Measurements from ENCODE around the gene ANKLE1.

Gene ANKLE1

GRCh38 chr19:17302391-17303166, 20.9 kb downstream of the ANKLE1 start:
- Histone ChIP-seq H3K36me3 (ENCODE audit: control insufficient read depth in 2 of 2, insufficient read depth in 2 of 2, low read length in 2 of 2) (peaks cover 3 to 9% of the 10 kb centered on the region in 2 donors), H3K4me3 (ENCODE audit: low read length in 2 of 2) (peak overlapping the region; percentile 75 to 82), H3K4me1 (ENCODE audit: control insufficient read depth, insufficient read depth, low read length) (peaks cover 46% of the 10 kb centered on the region), H3K27ac (ENCODE audit: low read length) (peak overlapping the region; percentile 90), H3K9me3 (ENCODE audit: control insufficient read depth in 2 of 2, low read length in 2 of 2) (no peaks in the 10 kb centered on the region), H3K27me3 (ENCODE audit: control insufficient read depth in 1 of 2, insufficient read depth in 2 of 2, low read length in 2 of 2) (no peaks in the 10 kb centered on the region), H3K9ac (ENCODE audit: low read length in 2 of 2) (peak overlapping the region; percentile 68 to 81)

DNA sequence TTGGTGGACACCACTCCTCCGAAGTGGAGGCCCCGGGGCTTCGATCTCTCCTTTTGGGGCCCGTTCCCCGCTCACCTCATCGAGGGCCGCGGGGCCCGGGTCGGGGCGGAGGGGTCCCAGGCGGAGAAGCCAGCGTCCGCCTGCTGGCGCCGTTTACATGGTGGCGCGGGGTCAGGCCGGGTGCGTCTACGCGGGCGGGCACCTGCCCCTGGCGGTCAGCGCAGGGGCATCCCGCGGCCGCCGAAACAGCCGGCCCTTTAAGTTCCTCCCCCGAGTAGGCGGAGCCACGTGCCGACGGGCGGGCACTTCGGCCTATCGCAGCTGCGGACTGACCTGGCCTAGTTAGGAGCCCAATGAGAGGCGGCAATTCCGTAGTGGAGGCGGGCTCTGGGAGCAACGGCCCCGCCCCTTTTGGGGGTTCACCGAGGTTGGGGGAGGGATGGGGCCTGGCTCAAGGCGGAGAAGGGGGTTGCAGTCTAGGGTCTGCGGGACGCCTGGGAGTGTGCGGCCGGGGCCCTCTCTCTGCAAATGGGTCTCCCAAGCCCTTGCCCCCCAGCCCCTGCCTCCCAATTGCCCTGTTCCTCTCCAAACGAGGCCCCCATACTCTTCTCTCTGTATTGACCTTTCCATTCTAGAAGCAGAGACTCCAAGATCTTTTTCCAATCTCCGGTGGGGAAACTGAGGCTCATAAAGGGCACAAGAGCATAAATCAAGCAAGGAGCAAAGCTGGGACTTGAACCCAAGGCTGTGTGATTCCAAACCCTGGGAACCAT, 21.7 kb downstream of the ANKLE1 start, which contains the start of gene ABHD8:
Gene ABHD8, minus strand, starts transcription at position 259 of the 773 bp plus-strand sequence. CDS start 1,809 bp downstream, outside the sequence.
- Histone ChIP-seq H3K36me3 (ENCODE audit: control insufficient read depth in 2 of 2, insufficient read depth in 2 of 2, low read length in 2 of 2) (peaks cover 1 to 5% of the 10 kb centered on the region in 2 donors), H3K9me3 (ENCODE audit: control insufficient read depth in 2 of 2, low read length in 2 of 2) (no peaks in the 10 kb centered on the region), H3K9ac (ENCODE audit: low read length in 2 of 2) (peak within 1 kb of the TSS; percentile 73 to 81), H3K27me3 (ENCODE audit: control insufficient read depth in 1 of 2, insufficient read depth in 2 of 2, low read length in 2 of 2) (no peaks in the 10 kb centered on the region), H3K27ac (ENCODE audit: low read length) (peak within 1 kb of the TSS; percentile 90), H3K4me1 (ENCODE audit: control insufficient read depth, insufficient read depth, low read length) (peaks cover 48% of the 10 kb centered on the region), H3K4me3 (ENCODE audit: low read length in 2 of 2) (peak within 1 kb of the TSS; percentile 75 to 82)

DNA sequence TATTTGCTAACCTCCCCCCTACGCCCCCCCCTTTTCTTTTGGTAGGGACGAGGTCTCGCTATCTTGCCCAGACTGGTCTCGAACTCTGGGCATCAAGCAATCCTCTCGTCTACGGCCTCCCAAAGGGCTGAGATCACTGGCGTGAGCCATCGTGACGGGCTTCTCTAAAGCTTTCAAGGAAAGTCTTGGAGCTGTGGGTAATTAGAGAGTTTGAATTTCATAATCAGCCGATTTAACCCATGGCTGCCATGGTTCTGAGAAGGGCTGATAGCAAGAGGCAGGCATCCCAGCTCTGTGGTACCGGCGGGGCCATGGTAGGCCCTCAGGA, 22.2 kb downstream of the ANKLE1 start:
- no peaks in the 10 kb centered on the region for H3K9me3 ChIP-seq (ENCODE audit: control insufficient read depth in 2 of 2, low read length in 2 of 2)
- H3K36me3 ChIP-seq (ENCODE audit: control insufficient read depth in 2 of 2, insufficient read depth in 2 of 2, low read length in 2 of 2), result peaks cover 0 to 3% of the 10 kb centered on the region in 2 donors
- peak overlapping the region; percentile 23 to 82 for H3K4me3 ChIP-seq (ENCODE audit: low read length in 2 of 2)
- peak overlapping the region; percentile 44 to 73 for H3K9ac ChIP-seq (ENCODE audit: low read length in 2 of 2)
- no peaks in the 10 kb centered on the region for H3K27me3 ChIP-seq (ENCODE audit: control insufficient read depth in 1 of 2, insufficient read depth in 2 of 2, low read length in 2 of 2)
- peak overlapping the region; percentile 90 for H3K27ac ChIP-seq (ENCODE audit: low read length)
- peaks cover 48% of the 10 kb centered on the region for H3K4me1 ChIP-seq (ENCODE audit: control insufficient read depth, insufficient read depth, low read length)

DNA sequence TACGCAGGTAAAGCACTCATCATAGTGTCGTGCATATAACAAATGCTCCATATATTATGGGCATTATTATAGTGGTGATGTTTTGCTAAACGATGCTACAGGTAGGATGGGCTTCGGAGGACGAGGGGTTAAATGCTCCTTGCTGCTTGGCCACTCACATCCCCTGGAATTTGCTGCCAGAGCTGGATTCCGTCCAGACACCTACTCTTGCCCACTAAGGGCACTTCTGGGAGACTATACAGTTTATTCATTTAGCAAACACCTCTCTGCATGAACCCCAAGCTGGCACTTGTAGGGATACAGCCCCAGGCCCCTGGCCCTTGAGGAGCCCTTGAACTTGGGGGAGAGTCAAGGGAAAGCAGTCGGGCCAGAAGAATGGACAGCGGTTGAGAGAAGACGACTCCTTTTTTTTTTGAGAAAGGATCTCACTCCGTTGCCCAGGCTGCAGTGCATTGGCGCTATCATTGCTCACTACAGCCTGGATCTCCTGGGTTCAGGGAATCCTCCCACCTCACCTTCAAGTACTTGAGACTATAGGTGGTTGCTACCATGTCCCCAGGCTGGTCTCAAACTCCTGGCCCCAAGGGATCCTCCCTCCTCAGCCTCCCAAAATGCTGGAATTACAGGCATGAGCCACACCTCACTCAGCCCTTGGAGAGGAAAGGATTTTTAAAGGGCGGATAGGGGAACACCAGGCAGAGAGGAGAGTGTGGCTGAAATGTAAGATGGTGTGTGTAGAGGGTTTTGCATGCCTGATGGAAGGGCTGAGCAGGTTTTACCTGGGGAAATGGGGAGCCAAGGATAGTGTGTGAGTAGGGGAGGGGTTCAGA, 22.9 kb downstream of the ANKLE1 start:
- Histone ChIP-seq H3K36me3 (ENCODE audit: control insufficient read depth in 2 of 2, insufficient read depth in 2 of 2, low read length in 2 of 2) (peaks cover 0 to 3% of the 10 kb centered on the region in 2 donors), H3K27ac (ENCODE audit: low read length) (peak overlapping the region; percentile 90), H3K4me1 (ENCODE audit: control insufficient read depth, insufficient read depth, low read length) (peaks cover 51% of the 10 kb centered on the region), H3K4me3 (ENCODE audit: low read length in 2 of 2) (peak overlapping the region; percentile 23 to 91), H3K27me3 (ENCODE audit: control insufficient read depth in 1 of 2, insufficient read depth in 2 of 2, low read length in 2 of 2) (no peaks in the 10 kb centered on the region), H3K9ac (ENCODE audit: low read length in 2 of 2) (peak overlapping the region; percentile 44 to 73), H3K9me3 (ENCODE audit: control insufficient read depth in 2 of 2, low read length in 2 of 2) (no peaks in the 10 kb centered on the region)

DNA sequence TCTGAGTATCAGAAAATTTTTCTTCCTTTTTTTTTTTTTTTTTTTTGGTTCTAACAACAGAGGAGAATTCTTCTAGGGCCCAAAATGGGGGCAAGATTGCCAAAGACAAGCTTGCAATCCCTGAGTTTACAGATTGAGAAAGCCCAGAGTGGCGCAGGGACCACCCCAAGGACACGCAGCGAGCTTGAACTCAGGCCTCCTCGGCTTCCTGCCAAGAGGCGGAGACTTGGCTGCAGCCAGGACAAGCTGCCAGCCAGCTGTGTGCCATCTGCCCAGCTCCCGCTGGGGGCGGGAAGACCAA, 23.5 kb downstream of the ANKLE1 start:
- H3K27ac ChIP-seq (ENCODE audit: low read length), result peak overlapping the region; percentile 90
- H3K4me1 ChIP-seq (ENCODE audit: control insufficient read depth, insufficient read depth, low read length), result peaks cover 57% of the 10 kb centered on the region
- H3K27me3 ChIP-seq (ENCODE audit: control insufficient read depth in 1 of 2, insufficient read depth in 2 of 2, low read length in 2 of 2), result no peaks in the 10 kb centered on the region
- H3K9ac ChIP-seq (ENCODE audit: low read length in 2 of 2), result peak overlapping the region; percentile 44 to 47
- H3K36me3 ChIP-seq (ENCODE audit: control insufficient read depth in 2 of 2, insufficient read depth in 2 of 2, low read length in 2 of 2), result peaks cover 0 to 3% of the 10 kb centered on the region in 2 donors
- H3K4me3 ChIP-seq (ENCODE audit: low read length in 2 of 2), result peak overlapping the region; percentile 86 to 91
- H3K9me3 ChIP-seq (ENCODE audit: control insufficient read depth in 2 of 2, low read length in 2 of 2), result no peaks in the 10 kb centered on the region

DNA sequence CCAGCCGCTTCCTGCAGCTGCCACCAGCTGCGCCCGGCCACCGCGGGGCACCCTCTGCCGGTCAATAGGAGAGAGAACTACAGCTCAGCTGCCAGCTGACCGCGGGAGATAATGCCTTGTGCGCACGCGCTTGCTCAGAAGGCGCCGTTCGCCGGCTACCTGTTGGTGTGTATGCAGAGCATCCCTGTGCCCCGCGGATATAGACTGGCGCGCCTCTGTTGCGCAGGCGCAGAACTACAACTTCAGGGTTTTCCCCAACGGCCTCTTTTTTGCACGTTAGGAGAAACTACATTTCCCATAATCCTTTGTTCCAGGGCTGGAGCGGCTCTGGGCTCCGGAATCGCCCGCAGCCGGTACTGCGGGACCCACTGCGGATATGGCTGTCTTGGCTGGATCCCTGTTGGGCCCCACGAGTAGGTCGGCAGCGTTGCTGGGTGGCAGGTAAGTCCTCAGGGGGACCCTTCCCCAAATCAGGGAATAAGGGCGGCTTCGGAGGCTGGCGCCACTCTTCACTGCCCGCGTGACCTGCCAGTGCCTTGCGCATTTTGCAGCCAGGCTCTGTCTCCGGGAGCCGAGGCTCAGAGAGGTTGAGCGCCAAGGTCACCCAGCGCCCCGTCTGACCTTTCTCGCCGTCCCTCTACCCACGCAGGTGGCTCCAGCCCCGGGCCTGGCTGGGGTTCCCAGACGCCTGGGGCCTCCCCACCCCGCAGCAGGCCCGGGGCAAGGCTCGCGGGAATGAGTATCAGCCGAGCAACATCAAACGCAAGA, 24.0 kb downstream of the ANKLE1 start, which contains the start of gene MRPL34:
Gene MRPL34, plus strand, starts transcription at position 356 of the 768 bp plus-strand sequence. Its CDS starts 21 bp downstream, at position 377.
- Histone ChIP-seq H3K27me3 (ENCODE audit: control insufficient read depth in 1 of 2, insufficient read depth in 2 of 2, low read length in 2 of 2) (no peaks in the 10 kb centered on the region), H3K27ac (ENCODE audit: low read length) (peak within 1 kb of the TSS; percentile 90), H3K36me3 (ENCODE audit: control insufficient read depth in 2 of 2, insufficient read depth in 2 of 2, low read length in 2 of 2) (peaks cover 0 to 2% of the 10 kb centered on the region in 2 donors), H3K4me3 (ENCODE audit: low read length in 2 of 2) (peak within 1 kb of the TSS; percentile 86 to 91), H3K4me1 (ENCODE audit: control insufficient read depth, insufficient read depth, low read length) (peaks cover 62% of the 10 kb centered on the region), H3K9ac (ENCODE audit: low read length in 2 of 2) (peak within 1 kb of the TSS; percentile 83 to 86), H3K9me3 (ENCODE audit: control insufficient read depth in 2 of 2, low read length in 2 of 2) (no peaks in the 10 kb centered on the region)

DNA sequence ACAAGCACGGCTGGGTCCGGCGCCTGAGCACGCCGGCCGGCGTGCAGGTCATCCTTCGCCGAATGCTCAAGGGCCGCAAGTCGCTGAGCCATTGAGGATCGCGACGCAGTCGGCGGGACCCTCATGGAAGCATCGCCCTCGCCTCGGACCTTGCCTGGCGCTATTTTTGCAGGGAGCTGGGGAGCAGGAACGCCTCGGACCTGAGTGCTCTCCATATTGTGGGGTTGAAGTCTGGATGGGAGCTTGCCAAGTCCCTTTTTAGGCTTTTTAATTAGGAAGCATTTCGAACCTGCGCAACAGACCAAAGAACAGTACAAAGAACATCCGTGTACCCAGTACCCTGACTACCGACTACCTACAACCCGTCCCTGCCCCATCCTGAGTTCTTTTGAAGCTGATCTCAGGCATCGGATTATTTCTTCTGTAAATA, 24.6 kb downstream of the ANKLE1 start:
- Histone ChIP-seq H3K36me3 (ENCODE audit: control insufficient read depth in 2 of 2, insufficient read depth in 2 of 2, low read length in 2 of 2) (no peaks in the 10 kb centered on the region), H3K4me3 (ENCODE audit: low read length in 2 of 2) (peak overlapping the region; percentile 86 to 91), H3K4me1 (ENCODE audit: control insufficient read depth, insufficient read depth, low read length) (peaks cover 64% of the 10 kb centered on the region), H3K27ac (ENCODE audit: low read length) (peak overlapping the region; percentile 90), H3K27me3 (ENCODE audit: control insufficient read depth in 1 of 2, insufficient read depth in 2 of 2, low read length in 2 of 2) (no peaks in the 10 kb centered on the region), H3K9ac (ENCODE audit: low read length in 2 of 2) (peak overlapping the region; percentile 83 to 86), H3K9me3 (ENCODE audit: control insufficient read depth in 2 of 2, low read length in 2 of 2) (no peaks in the 10 kb centered on the region)

DNA sequence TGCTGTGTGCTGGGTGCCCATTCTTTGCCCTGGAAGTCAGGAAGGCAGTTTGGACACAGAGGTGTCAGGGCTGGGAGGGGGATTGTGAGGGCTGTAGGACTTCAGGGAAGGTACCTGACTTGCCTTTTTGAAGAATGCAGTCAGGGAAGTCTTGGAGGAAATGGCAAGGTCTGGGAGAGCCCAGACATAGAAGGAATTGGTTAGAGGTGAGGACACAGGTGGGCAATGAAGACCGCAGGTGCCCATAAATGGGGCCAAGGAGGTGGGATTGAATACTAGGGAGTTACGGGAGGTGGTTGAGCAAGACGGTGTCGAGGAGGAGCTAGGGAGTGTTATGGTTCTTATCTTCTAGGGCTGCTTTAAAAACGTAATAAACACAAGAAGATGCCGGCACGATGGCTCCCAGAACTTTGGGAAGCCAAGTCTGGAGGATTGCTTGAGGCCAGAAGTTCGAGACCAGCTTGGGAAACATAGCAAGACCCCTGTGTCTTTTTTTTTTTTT, 26.2 kb downstream of the ANKLE1 start:
- Histone ChIP-seq H3K36me3 (ENCODE audit: control insufficient read depth in 2 of 2, insufficient read depth in 2 of 2, low read length in 2 of 2) (peaks cover 0 to 2% of the 10 kb centered on the region in 2 donors), H3K9ac (ENCODE audit: low read length in 2 of 2) (no peak overlapping the region), H3K4me1 (ENCODE audit: control insufficient read depth, insufficient read depth, low read length) (peaks cover 58% of the 10 kb centered on the region), H3K4me3 (ENCODE audit: low read length in 2 of 2) (no peak overlapping the region), H3K27ac (ENCODE audit: low read length) (peak overlapping the region; percentile 11), H3K9me3 (ENCODE audit: control insufficient read depth in 2 of 2, low read length in 2 of 2) (no peaks in the 10 kb centered on the region), H3K27me3 (ENCODE audit: control insufficient read depth in 1 of 2, insufficient read depth in 2 of 2, low read length in 2 of 2) (no peaks in the 10 kb centered on the region)

- Histone ChIP-seq H3K4me1 (ENCODE audit: control insufficient read depth, insufficient read depth, low read length) (peaks cover 48% of the 10 kb centered on the region), H3K9ac (ENCODE audit: low read length in 2 of 2) (peak within 1 kb of the TSS; percentile 79 to 86), H3K36me3 (ENCODE audit: control insufficient read depth in 2 of 2, insufficient read depth in 2 of 2, low read length in 2 of 2) (peaks cover 6 to 7% of the 10 kb centered on the region in 2 donors), H3K4me3 (ENCODE audit: low read length in 2 of 2) (peak within 1 kb of the TSS; percentile 76 to 91), H3K9me3 (ENCODE audit: control insufficient read depth in 2 of 2, low read length in 2 of 2) (no peaks in the 10 kb centered on the region), H3K27me3 (ENCODE audit: control insufficient read depth in 1 of 2, insufficient read depth in 2 of 2, low read length in 2 of 2) (no peaks in the 10 kb centered on the region), H3K27ac (ENCODE audit: low read length) (peak within 1 kb of the TSS; percentile 55)
Measured at GRCh38 chr19:17309198-17309964, 27.7 kb downstream of the ANKLE1 start, which contains the start of gene DDA1. Gene DDA1, plus strand, starts transcription at chr19:17309563. Its CDS starts 92 bp downstream, at chr19:17309655.
